HCT116 (cell line): Measurements from ENCODE around the gene LTB. TPM values are rescaled to one million over a fixed set of nuclear protein-coding genes. Genes with fewer than 3 reads are reported as not detected.

Experiments
- ATAC-seq: fragments of 200-7000 bp; cut with Tn5 transposase; 2 replicates; pipeline ENCODE4 v1.9.1; 2020; ENCODE audit warnings: mild to moderate bottlenecking, moderate library complexity
- BruUV-seq: library from RNA; stranded (reverse); fragments of 400-500 nt; replicated peaks from 2 replicates; lab custom pipeline; 2021; lab: Mats Ljungman, UMichigan
- CTCF ChIA-PET: fragments of 300-600 bp; sonication (Branson Sonifier 250); formaldehyde crosslinking; loops from one replicate; lab custom pipeline; 2021; ENCODE audit warnings: antibody characterized with exemption; lab: Charles Lee
- POLR2A ChIA-PET: fragments of 300-600, 350-600 bp; sonication (Branson Sonifier 250); formaldehyde crosslinking; loops from one replicate; lab custom pipeline; 2021; ENCODE audit warnings: antibody characterized with exemption; lab: Charles Lee
- RAD21 ChIA-PET, 2 experiments: fragments of 300-600 bp; sonication (Branson Sonifier 250); formaldehyde crosslinking; loops; one replicate each; lab custom pipeline; 2023; ENCODE audit warnings: low total read pairs in 2 of 2; ENCODE audit not compliant: uncharacterized antibody in 2 of 2, unreplicated experiment in 2 of 2, low non-redundant PET in 1 of 2; lab: Charles Lee
- DNase-seq: peaks from one replicate; pipeline ENCODE4 v3.0.0-alpha.2; 2010; ENCODE audit warnings: low read depth, low spot score
- H2AFZ ChIP-seq: fragments of 200-600 bp; shearing (Covaris generic), sonication (generic); 2 replicates; pipeline ENCODE4 v1.6.1; 2017; ENCODE audit warnings: low read depth, mixed run types, mixed read lengths, antibody characterized with exemption, low read length; ENCODE audit not compliant: poor library complexity, severe bottlenecking
- H3K27ac ChIP-seq: 2 replicates; pipeline ENCODE4 v1.5.1; 2012; ENCODE audit warnings: low read depth, low read length
- H3K27me3 ChIP-seq: fragments of 200-600 bp; sonication (generic); 2 replicates; pipeline ENCODE4 v1.6.1; 2016; ENCODE audit warnings: mixed run types, low read length, mixed read lengths; ENCODE audit not compliant: insufficient read depth
- H3K36me3 ChIP-seq, 2 experiments: fragments of 200-500 bp in 1 of 2; fragments of 200-600 bp in 1 of 2; sonication (Bioruptor generic) in 1 of 2; sonication (generic) in 1 of 2; 2 replicates each; pipeline versions ENCODE4 v1.5.1 to v1.6.1; 2014 to 2016; ENCODE audit warnings: low read length in 2 of 2, inconsistent platforms in 1 of 2, mixed read lengths in 1 of 2, mixed run types in 1 of 2; ENCODE audit not compliant: insufficient read depth in 2 of 2, control insufficient read depth in 1 of 2
- H3K4me1 ChIP-seq, 2 experiments: fragments of 200-600 bp in 1 of 2; sonication (generic) in 1 of 2; 2 replicates each; pipeline versions ENCODE4 v1.5.1 to v1.6.1; 2012 to 2017; ENCODE audit warnings: low read length in 2 of 2, inconsistent platforms in 1 of 2, mild to moderate bottlenecking in 1 of 2, mixed read lengths in 1 of 2, mixed run types in 1 of 2, moderate library complexity in 1 of 2; ENCODE audit not compliant: insufficient read depth in 2 of 2, control insufficient read depth in 1 of 2
- H3K4me2 ChIP-seq: fragments of 200-600 bp; sonication (generic); 2 replicates; pipeline ENCODE4 v1.6.1; 2017; ENCODE audit warnings: mixed run types, low read length, mixed read lengths
- H3K4me3 ChIP-seq, 2 experiments: fragments of 200-600 bp in 1 of 2; sonication (generic) in 1 of 2; replicated peaks in 1 of 2; 2 replicates each; pipeline ENCODE4 v1.5.1; 2011 to 2016; ENCODE audit warnings: low read length in 2 of 2, control low read depth in 1 of 2, low read depth in 1 of 2, mild to moderate bottlenecking in 1 of 2, mixed read lengths in 1 of 2, mixed run types in 1 of 2
- H3K79me2 ChIP-seq: fragments of 200-600 bp; sonication (generic); 2 replicates; pipeline ENCODE4 v1.6.1; 2017; ENCODE audit warnings: mild to moderate bottlenecking, mixed run types, low read length, moderate library complexity, mixed read lengths; ENCODE audit not compliant: insufficient read depth
- H3K9ac ChIP-seq: fragments of 200-600 bp; sonication (generic); 2 replicates; pipeline ENCODE4 v1.6.1; 2016; ENCODE audit warnings: low read length, mixed read lengths
- H3K9me2 ChIP-seq: fragments of 200-600 bp; sonication (generic), shearing (Covaris generic); 2 replicates; pipeline ENCODE4 v1.6.1; 2017; ENCODE audit warnings: mixed run types, mild to moderate bottlenecking, moderate library complexity; ENCODE audit not compliant: insufficient read depth
- H3K9me3 ChIP-seq, 2 experiments: fragments of 200-500 bp in 1 of 2; fragments of 200-600 bp in 1 of 2; sonication (Bioruptor generic) in 1 of 2; sonication (generic) in 1 of 2; 2 replicates each; pipeline ENCODE4 v1.6.1; 2014 to 2017; ENCODE audit warnings: low read length in 2 of 2, mixed read lengths in 2 of 2, inconsistent platforms in 1 of 2, low read depth in 1 of 2, mild to moderate bottlenecking in 1 of 2, mixed run types in 1 of 2, moderate library complexity in 1 of 2; ENCODE audit not compliant: control insufficient read depth in 1 of 2, insufficient read depth in 1 of 2
- H4K20me1 ChIP-seq: fragments of 200-600 bp; sonication (generic), shearing (Covaris generic); 2 replicates; pipeline ENCODE4 v1.6.1; 2017; ENCODE audit warnings: mixed run types, mild to moderate bottlenecking, moderate library complexity; ENCODE audit not compliant: insufficient read depth
- POLR2A ChIP-seq: IDR thresholded peaks from 2 replicates; pipeline ENCODE4 v1.7.0; 2011; ENCODE audit warnings: borderline replicate concordance; ENCODE audit not compliant: insufficient read depth, insufficient read length; ENCODE audit errors: extremely low read depth
- RAD21 ChIP-seq: IDR thresholded peaks from 2 replicates; pipeline ENCODE4 v1.6.1; 2012; ENCODE audit warnings: low read depth, mild to moderate bottlenecking
- SRF ChIP-seq: IDR thresholded peaks from 2 replicates; pipeline ENCODE4 v1.6.1; 2012; ENCODE audit warnings: low read depth
- intact Hi-C: fragments of 100-400 bp; cut with micrococcal nuclease; formaldehyde crosslinking; loops from 2 replicates; pipeline ENCODE4 v1.10.0; 2022
- total RNA-seq: library from RNA; stranded (reverse); gene quantifications from one replicate; pipeline ENCODE4 v1.2.1, GENCODE V29; 2021; ENCODE audit not compliant: unreplicated experiment

The LTB gene
- total RNA-seq, 1 experiment from 2014 or later = 0.64 TPM

- intact Hi-C loops = no loop called here
- H3K36me3 ChIP-seq = peaks cover 79 to 86% of the 10 kb centered on the region in 2 experiments
- no peak overlapping the region for H3K27ac ChIP-seq
- H4K20me1 ChIP-seq = peaks cover 33% of the 10 kb centered on the region; the same call in 1 of the 2 replicates
- no peak overlapping the region for H3K4me2 ChIP-seq
- H3K4me1 ChIP-seq = peaks cover 0 to 5% of the 10 kb centered on the region in 2 experiments; a peak in 2 of 4 replicates
- no peak overlapping the region for H2AFZ ChIP-seq
- ChIA-PET CTCF (no interaction called here), RAD21 (no interaction called here), POLR2A (no interaction called here)
- ATAC-seq = no peak
- no peak for DNase-seq
- H3K9ac ChIP-seq = no peak overlapping the region
- H3K4me3 ChIP-seq = no peak overlapping the region
- H3K9me3 ChIP-seq = no peaks in the 10 kb centered on the region
- H3K9me2 ChIP-seq = no peaks in the 10 kb centered on the region
- no peaks in the 10 kb centered on the region for H3K27me3 ChIP-seq
- TF ChIP-seq RAD21 = no peak
- TF ChIP-seq, all 23 proteins: peak for 0
- H3K79me2 ChIP-seq = peaks cover 71% of the 10 kb centered on the region
- no TSS peak for BruUV-seq
Measured at GRCh38 chr6:31534521-31535040, 47.6 kb downstream of the LTB start.

- POLR2A ChIA-PET = no interaction called here
- ATAC-seq = no peak
- TSS peak; percentile 4 for BruUV-seq
Measured at GRCh38 chr6:31534011-31534410, 48.2 kb downstream of the LTB start.

More at GRCh38 chr6:31534011-31534410, 48.2 kb downstream of the LTB start:
- Histone ChIP-seq H3K4me2 (no peak overlapping the region), H2AFZ (no peak overlapping the region), H3K9me3 (no peaks in the 10 kb centered on the region), H3K36me3 (peaks cover 74 to 81% of the 10 kb centered on the region in 2 experiments)
- RAD21 ChIA-PET = no interaction called here
- no peak for TF ChIP-seq SRF
- TF ChIP-seq POLR2A = no peak
- TF ChIP-seq, all 23 proteins: peak for 0
- Histone ChIP-seq H3K9me2 (no peaks in the 10 kb centered on the region), H3K4me1 (no peaks in the 10 kb centered on the region), H4K20me1 (peaks cover 27% of the 10 kb centered on the region; the same call in 1 of the 2 replicates), H3K27ac (no peak overlapping the region), H3K79me2 (peaks cover 66% of the 10 kb centered on the region), H3K9ac (no peak overlapping the region), H3K4me3 (no peak overlapping the region), H3K27me3 (no peaks in the 10 kb centered on the region)
- CTCF ChIA-PET = no interaction called here
- DNase-seq = no peak
- intact Hi-C loops = no loop called here
